Left forelimb (tissue), 1 donor: Measurements from ENCODE around the gene LCA5.
"Not testable (repeated sequence)": the region's sequence is repeated elsewhere in the genome, so short reads cannot be mapped to it uniquely, and the experiment has no call there.

Source experiments
- DNase-seq: peaks from one replicate; pipeline ENCODE4 v3.0.0-alpha.2; 2018; ENCODE audit warnings: low spot score

Gene LCA5

GRCh38 chr6:79467716-79468115, 69.5 kb downstream of the LCA5 start:
- no peak for DNase-seq

DNA sequence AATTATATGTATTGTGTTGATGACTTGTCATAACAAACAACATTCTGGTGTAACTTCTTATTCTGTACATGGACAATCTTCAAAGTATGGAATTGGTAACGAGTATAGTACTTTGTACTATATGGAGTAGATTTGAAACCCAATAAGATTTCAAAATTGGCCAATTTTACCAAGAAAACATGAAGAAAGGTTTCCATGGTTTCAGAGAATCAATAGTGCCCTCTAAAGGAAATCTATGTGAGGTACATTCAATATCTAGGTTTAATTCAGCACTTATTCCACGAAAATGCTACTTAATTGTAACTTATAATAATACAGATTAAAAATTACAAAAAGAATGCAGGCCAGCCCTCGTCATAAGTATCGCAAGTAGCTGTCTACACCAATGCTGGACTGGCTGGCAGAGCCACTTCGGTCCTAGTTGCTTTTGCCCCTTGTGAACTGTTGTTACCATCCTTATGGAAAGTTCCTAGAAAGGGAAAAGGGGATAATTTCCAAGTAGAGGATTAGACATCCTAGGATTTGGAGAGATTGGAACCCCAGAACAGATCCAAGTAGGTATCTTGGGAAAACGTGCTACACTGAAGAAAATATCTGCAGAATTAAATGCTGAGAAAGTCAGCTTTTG, 70.9 kb downstream of the LCA5 start:
- no peak for DNase-seq

DNA sequence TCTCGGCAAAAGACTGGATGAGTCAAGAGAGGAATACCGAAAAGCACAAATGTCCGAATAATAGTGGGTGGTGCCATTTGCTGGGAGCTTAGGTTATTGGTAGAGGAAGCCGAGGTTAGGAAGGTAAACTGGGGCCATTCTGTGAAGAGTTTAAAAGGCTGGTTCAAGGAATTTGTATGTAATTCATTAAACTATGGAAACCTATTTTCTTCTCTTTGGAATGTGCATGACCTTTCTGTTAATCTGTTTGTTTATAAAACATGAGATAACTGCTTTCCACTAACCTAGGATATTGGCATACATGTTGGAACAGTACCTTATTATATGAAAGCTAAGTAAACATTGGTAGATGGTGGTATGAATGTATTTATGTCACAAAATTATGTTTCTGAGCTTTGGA, 71.8 kb downstream of the LCA5 start:
- DNase-seq: no peak

DNA sequence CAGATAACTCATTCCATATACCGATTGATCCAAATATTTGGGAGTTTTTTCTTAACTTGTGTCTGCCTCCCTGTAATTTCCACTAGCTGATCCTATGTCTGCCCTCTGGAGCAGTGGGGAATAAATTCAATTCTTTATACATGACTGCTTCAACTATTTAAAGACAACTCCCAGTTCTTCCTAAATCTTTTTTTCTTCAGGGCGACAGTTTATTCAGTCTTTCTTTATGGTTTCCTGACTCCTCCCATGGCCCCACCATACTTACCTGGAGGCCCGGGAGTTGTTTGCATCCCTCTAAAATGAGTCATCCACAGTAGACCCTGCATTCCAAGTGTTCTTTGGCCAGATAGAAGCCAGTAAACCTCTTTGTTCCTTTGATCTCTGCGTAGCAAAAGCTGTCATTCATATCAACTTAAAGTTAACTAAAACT, 73.6 kb downstream of the LCA5 start:
- DNase-seq: no peak

- no peak for DNase-seq
These were observed 76.0 kb downstream of the LCA5 start for GRCh38 chr6:79461205-79461604.

DNA sequence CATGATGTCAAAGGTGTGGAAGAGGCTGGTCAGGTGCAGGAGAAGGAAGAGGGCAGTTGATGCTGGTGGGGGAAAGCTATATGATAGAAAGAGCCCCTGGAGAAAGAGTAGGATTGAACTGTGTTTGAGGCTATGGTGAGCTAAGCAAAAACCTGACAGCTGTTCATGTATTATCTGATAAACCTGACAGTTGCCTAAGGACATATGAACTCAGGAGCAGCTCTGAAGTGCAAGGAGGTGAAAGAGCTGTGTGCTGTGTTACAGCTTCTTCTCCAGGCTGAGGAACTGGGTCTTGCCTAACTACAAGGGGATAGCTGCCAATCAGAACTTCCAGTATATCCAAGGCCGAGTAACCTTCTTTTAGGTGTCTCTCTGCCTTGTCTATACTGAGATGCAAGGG, 81.8 kb downstream of the LCA5 start:
- DNase-seq: no peak

- no peak for DNase-seq
These were observed 83.6 kb downstream of the LCA5 start for GRCh38 chr6:79453558-79454042.

DNA sequence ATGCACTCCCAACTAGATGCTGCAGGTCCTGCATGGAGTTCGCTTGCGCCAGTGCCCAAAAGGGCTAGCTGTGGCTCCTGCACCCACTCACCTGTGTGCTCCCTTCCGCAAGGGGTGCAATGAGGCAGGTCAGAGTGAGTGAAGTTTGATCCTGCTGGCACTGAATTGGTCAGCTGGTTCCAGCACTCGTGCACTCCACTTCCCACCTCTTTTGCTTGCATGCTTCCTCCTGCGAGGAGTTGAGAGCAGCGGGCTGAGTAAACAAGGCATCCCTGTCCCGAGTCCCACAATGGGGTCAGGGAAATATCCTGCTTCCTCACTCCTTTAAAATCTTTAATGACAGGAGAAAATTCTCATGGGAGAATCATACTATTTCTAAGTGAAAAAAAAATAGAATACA, 86.2 kb downstream of the LCA5 start:
- no peak for DNase-seq

DNA sequence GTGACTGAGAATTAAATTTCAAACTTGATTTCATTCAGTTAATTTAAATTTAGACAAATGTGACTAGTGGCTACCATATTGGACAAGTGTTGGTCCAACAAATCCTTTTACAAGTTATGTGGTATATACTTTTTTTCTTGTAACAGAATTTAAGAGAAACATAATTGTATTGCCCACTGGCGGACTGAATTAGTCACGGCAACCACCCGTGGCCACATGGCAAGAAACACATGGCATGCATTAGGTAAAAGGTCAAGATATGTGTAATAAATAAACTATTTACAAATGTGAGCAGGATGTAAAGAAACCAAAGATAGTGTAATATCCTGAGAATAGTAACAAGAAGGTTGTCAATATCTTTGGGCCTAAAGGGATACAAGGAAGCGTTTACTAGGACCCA, 91.2 kb downstream of the LCA5 start:
- DNase-seq: no peak

DNA sequence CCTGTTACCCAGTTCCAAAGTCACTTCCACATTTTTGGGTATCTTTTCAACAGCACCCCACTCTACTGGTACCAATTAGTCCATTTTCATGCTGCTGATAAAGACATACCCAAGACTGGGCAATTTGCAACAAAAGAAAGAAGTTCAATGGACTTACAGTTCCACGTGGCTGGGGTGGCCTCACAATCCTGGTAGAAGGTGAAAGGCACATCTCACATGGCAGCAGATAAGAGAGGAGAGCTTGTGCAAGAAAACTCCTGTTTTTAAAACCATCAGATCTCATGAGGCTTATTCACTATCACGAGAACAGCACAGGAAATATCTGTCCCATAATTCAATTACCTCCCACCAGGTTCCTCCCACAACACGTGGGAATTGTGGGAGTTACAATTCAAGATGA, 93.4 kb downstream of the LCA5 start:
- not testable (repeated sequence) for DNase-seq

DNA sequence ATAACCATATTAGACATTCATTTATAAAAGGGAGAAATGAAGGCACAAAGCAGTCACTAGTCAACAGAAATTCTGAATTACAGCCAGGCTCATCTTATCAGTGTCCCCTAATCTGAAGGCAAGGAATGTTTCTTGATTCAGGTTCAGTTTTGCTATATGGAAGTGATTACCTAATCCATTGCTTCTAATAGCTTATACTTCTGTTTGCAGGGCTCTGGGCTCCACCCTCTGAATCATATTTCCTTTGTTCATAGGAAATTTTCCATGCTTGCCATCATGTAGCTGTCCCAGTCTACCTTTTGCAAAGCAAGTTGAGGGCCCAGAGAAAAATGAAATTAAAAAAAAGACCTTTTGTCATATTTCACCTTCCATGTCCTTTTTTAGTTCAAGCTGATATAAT, 96.0 kb downstream of the LCA5 start:
- no peak for DNase-seq

DNA sequence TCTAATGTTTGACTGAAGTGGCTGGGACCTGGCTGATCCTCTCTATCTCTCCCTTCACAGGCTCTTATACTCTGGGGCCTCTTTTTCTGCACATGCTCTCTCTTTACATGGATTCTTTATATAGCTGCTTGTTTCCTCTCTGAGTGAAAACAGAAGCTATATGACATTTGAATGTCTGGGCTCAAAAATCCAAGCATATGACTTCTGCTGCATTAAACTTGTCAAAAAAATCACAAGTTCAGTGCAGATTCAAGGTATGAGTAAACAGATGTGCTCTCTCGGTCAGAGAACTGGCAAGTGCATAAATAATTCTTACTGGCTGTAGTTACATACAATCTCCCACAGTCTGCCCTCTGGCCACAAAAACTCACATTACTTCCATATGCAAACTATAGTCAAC, 96.6 kb downstream of the LCA5 start:
- no peak for DNase-seq

DNA sequence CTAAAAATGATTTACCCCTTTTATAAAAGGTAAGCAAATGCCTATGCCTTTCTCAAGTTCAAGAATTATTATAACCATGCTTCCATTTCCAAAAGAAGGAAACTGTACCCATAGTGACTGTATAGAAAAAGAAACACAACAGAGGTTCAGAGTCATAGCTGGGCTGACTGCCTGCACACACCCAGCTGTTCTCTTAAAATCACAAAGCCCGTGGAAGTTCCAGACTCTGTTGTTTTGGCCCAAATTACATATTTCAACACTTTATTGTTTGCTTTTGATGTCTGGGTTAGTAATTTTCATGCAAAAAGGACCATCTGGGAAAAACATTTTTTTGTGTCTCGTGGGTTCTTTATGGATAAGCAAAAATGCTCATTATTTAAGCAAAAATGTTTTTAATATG, 99.2 kb downstream of the LCA5 start:
- DNase-seq: peak; percentile 74

DNA sequence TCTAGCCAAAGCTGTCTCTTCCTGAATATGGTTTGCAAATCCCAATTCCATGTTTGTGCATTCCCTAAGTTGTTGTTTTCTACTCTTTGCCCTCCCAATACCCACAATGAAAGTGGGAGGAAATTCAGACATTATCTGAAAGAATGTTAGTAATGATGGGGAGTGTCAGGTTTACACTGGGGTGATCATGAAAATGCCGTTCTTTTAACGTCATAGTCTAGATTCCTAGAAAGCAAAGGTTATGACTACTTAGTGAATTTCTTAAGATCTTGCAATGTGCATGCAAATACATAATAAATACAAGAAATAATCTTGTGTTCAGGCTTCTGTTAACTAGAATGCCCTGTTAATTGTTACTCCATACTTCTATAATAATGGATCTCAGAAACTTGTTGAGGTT, 101.0 kb downstream of the LCA5 start:
- no peak for DNase-seq

DNA sequence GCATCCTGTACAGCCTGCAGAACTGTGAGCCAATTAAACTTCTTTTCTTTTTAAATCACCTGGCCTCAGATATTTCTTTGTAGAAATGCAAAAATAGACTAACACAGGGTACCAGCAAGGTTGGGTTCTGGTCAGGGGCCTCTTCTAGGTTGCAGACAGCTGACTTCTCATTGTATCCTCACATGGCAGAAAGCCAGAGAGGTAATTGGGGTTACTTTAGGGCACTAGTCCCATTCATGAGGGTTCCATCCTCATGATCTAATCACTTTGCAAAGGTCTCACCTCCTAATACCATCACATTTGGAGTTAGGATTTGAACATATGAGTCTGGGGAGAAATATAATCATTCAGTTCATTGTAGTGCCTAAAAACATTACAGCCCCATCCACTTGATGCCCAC, 101.5 kb downstream of the LCA5 start:
- no peak for DNase-seq
